ENCODE data around the gene PPP1R9B.

GRCh38 chr17:50165066-50165465, 14.6 kb upstream of the PPP1R9B start:
- TF ChIP-seq CTCF (IDR thresholded peaks at IDR 0.05): no peak
- TF ChIP-seq POLR2AphosphoS5 (IDR thresholded peaks at IDR 0.05): no peak
- TF ChIP-seq POLR2A (IDR thresholded peaks at IDR 0.05; ENCODE audit: low read depth): no peak
- TF ChIP-seq EP300 (IDR thresholded peaks at IDR 0.05): no peak

Data from esophagus muscularis mucosa (tissue), 4 donors.